Prostate gland (tissue), 2 donors: Measurements from ENCODE around the gene CPED1. TPM values are rescaled to one million over a fixed set of nuclear protein-coding genes. Genes with fewer than 3 reads are reported as not detected.
"Not testable (repeated sequence)": the region's sequence is repeated elsewhere in the genome, so short reads cannot be mapped to it uniquely, and the experiment has no call there.

Source experiments
- DNase-seq: peaks from one replicate; pipeline ENCODE4 v3.0.0-alpha.2; 2019; ENCODE audit warnings: low spot score
- H3K27ac ChIP-seq, 2 donors: fragments of 200-600 bp; sonication (generic); 2 replicates each; pipeline ENCODE4 v1.5.1; 2017 to 2019
- H3K27me3 ChIP-seq: fragments of 200-600 bp; sonication (generic); replicated peaks from 2 replicates; pipeline ENCODE4 v1.5.1; 2019; ENCODE audit not compliant: insufficient read depth
- H3K36me3 ChIP-seq, 2 donors: fragments of 200-600 bp; sonication (generic); 1 replicate in 1 of 2; 2 replicates in 1 of 2; pipeline versions ENCODE4 v1.5.1 to v1.8.1; 2017 to 2019
- H3K4me1 ChIP-seq: fragments of 200-600 bp; sonication (generic); replicated peaks from 2 replicates; pipeline ENCODE4 v1.5.1; 2019
- H3K4me3 ChIP-seq, 2 donors: fragments of 200-600 bp; sonication (generic); 2 replicates each; pipeline ENCODE4 v1.5.1; 2017 to 2019
- H3K9me3 ChIP-seq: fragments of 200-600 bp; sonication (generic); 2 replicates; pipeline ENCODE4 v1.5.1; 2017
- CTCF ChIP-seq, 4 experiments: fragments of 200-600 bp in 2 of 4; fragments of 450-650 bp in 2 of 4; sonication (generic) in 2 of 4; IDR thresholded peaks; 1 replicate in 3 of 4; 2 replicates in 1 of 4; pipeline ENCODE4 v1.5.1; 2016 to 2019; ENCODE audit warnings: antibody characterized with exemption in 4 of 4, mild to moderate bottlenecking in 2 of 4, moderate library complexity in 2 of 4
- POLR2A ChIP-seq: fragments of 450-650 bp; IDR thresholded peaks from one replicate; pipeline ENCODE4 v1.6.1; 2016; ENCODE audit warnings: antibody characterized with exemption, mild to moderate bottlenecking
- POLR2AphosphoS5 ChIP-seq: sonication (generic); formaldehyde crosslinking; IDR thresholded peaks from one replicate; pipeline ENCODE4 v1.6.1; 2017; ENCODE audit warnings: antibody characterized with exemption
- WGBS: methylation state at CpG from one replicate; pipeline ENCODE4 v1.1.5; 2018; 5-methylcytosine and 5-hydroxymethylcytosine counted together
- intact Hi-C: fragments of 100-400 bp; cut with DNase I; formaldehyde crosslinking; loops from one replicate; pipeline ENCODE4 v1.14.2; 2022
- total RNA-seq, 2 donors: library from RNA; depleted of rRNA; stranded (reverse); fragments of >200 nt; gene quantifications; one replicate each; pipeline ENCODE4 v1.1.0, GENCODE V29; 2016

The CPED1 gene
- total RNA-seq, 2 donors from 2014 or later = 10.7 to 23.3 TPM

GRCh38 chr7:121178869-121179497, 190.5 kb downstream of the CPED1 start:
- no peak overlapping the region for H3K4me3 ChIP-seq
- no peaks in the 10 kb centered on the region for H3K4me1 ChIP-seq
- WGBS = 89% methylated on average over 2 of the region's 2 CpGs
- no peaks in the 10 kb centered on the region for H3K9me3 ChIP-seq
- TF ChIP-seq POLR2AphosphoS5 (no peak), CTCF (IDR thresholded peaks at IDR 0.05) (no peak), POLR2A (no peak)
- no peak for DNase-seq
- no peaks in the 10 kb centered on the region for H3K36me3 ChIP-seq
- intact Hi-C loops = no loop called here
- no peak overlapping the region for H3K27ac ChIP-seq
- H3K27me3 ChIP-seq = no peaks in the 10 kb centered on the region

GRCh38 chr7:121180436-121181063, 192.0 kb downstream of the CPED1 start:
- Histone ChIP-seq H3K4me3 (no peak overlapping the region), H3K27me3 (no peaks in the 10 kb centered on the region), H3K4me1 (no peaks in the 10 kb centered on the region), H3K27ac (no peak overlapping the region), H3K36me3 (no peaks in the 10 kb centered on the region), H3K9me3 (no peaks in the 10 kb centered on the region)
- DNase-seq = no peak
- intact Hi-C loops = no loop called here
- 88% methylated on average over 4 of the region's 4 CpGs for WGBS
- TF ChIP-seq CTCF (IDR thresholded peaks at IDR 0.05) (no peak), POLR2A (no peak), POLR2AphosphoS5 (no peak)

- TF ChIP-seq POLR2AphosphoS5 (no peak), POLR2A (no peak), CTCF (IDR thresholded peaks at IDR 0.05) (no peak)
- no peaks in the 10 kb centered on the region for H3K27me3 ChIP-seq
- H3K9me3 ChIP-seq = no peaks in the 10 kb centered on the region
- no peak overlapping the region for H3K4me3 ChIP-seq
- H3K4me1 ChIP-seq = no peaks in the 10 kb centered on the region
- DNase-seq = no peak
- WGBS = 91% methylated on average over 1 of the region's 1 CpG
- intact Hi-C loops = no loop called here
- H3K36me3 ChIP-seq = no peaks in the 10 kb centered on the region
- H3K27ac ChIP-seq = no peak overlapping the region
These were observed 192.8 kb downstream of the CPED1 start for GRCh38 chr7:121181357-121181756.

- H3K4me1 ChIP-seq = no peaks in the 10 kb centered on the region
- H3K36me3 ChIP-seq = no peaks in the 10 kb centered on the region
- DNase-seq = no peak
- no peak overlapping the region for H3K27ac ChIP-seq
- H3K27me3 ChIP-seq = no peaks in the 10 kb centered on the region
- TF ChIP-seq POLR2A = no peak
- no peak for TF ChIP-seq CTCF (IDR thresholded peaks at IDR 0.05)
- TF ChIP-seq POLR2AphosphoS5 = no peak
- no peaks in the 10 kb centered on the region for H3K9me3 ChIP-seq
- H3K4me3 ChIP-seq = no peak overlapping the region
- intact Hi-C loops = no loop called here
These were observed 193.8 kb downstream of the CPED1 start for GRCh38 chr7:121182281-121182680.

GRCh38 chr7:121182902-121183301, 194.4 kb downstream of the CPED1 start:
- no peak overlapping the region for H3K27ac ChIP-seq
- intact Hi-C loops = no loop called here
- no peaks in the 10 kb centered on the region for H3K4me1 ChIP-seq
- no peaks in the 10 kb centered on the region for H3K9me3 ChIP-seq
- no peak overlapping the region for H3K4me3 ChIP-seq
- H3K36me3 ChIP-seq = no peaks in the 10 kb centered on the region
- no peak for DNase-seq
- TF ChIP-seq POLR2A (no peak), POLR2AphosphoS5 (no peak), CTCF (IDR thresholded peaks at IDR 0.05) (no peak)
- H3K27me3 ChIP-seq = no peaks in the 10 kb centered on the region

GRCh38 chr7:121183883-121184282, 195.4 kb downstream of the CPED1 start:
- H3K4me1 ChIP-seq, H3K9me3 ChIP-seq: not testable (repeated sequence)

More at GRCh38 chr7:121183883-121184282, 195.4 kb downstream of the CPED1 start:
- H3K36me3 ChIP-seq, H3K27ac ChIP-seq, H3K27me3 ChIP-seq, intact Hi-C loops, DNase-seq, H3K4me3 ChIP-seq: not testable (repeated sequence)
- WGBS = 96% methylated on average over 4 of the region's 4 CpGs
